IMR-90 (cell line): ENCODE results near the gene UGT1A7. TPM values are rescaled to one million over a fixed set of nuclear protein-coding genes. Genes with fewer than 3 reads are reported as not detected.

ENCODE experiments used
- ATAC-seq: fragments of 200-7000 bp; cut with Tn5 transposase; 2 replicates; pipeline ENCODE4 v1.9.1; 2020; ENCODE audit warnings: low read depth, mild to moderate bottlenecking, moderate library complexity
- BruUV-seq: library from RNA; stranded (reverse); fragments of 400-500 nt; replicated peaks from 2 replicates; lab custom pipeline; 2021; lab: Mats Ljungman, UMichigan
- CTCF ChIA-PET: fragments of 300-600 bp; formaldehyde crosslinking; extraction: SDS; loops from one replicate; lab custom pipeline; 2021; ENCODE audit warnings: antibody characterized with exemption; lab: Yijun Ruan, JAX
- POLR2A ChIA-PET: fragments of 300-600 bp; sonication (Branson Sonifier 250); formaldehyde crosslinking; loops from one replicate; lab custom pipeline; 2022; ENCODE audit warnings: antibody characterized with exemption; ENCODE audit not compliant: unreplicated experiment; lab: Charles Lee
- DNase-seq: peaks from one replicate; pipeline ENCODE4 v3.0.0; 2013
- H2AFZ ChIP-seq: replicated peaks from 2 replicates; pipeline ENCODE3; 2013; ENCODE audit warnings: low read length, mild to moderate bottlenecking; ENCODE audit not compliant: poor library complexity
- H2AK5ac ChIP-seq: 2 replicates; pipeline ENCODE4 v1.6.1; 2013; ENCODE audit warnings: low read depth, low read length, inconsistent platforms
- H2AK9ac ChIP-seq: replicated peaks from 2 replicates; pipeline ENCODE3; 2013; ENCODE audit warnings: mild to moderate bottlenecking, low read depth, low read length, moderate library complexity; ENCODE audit not compliant: poor library complexity
- H2BK120ac ChIP-seq: 2 replicates; pipeline ENCODE4 v1.6.1; 2013; ENCODE audit warnings: low read depth, low read length, inconsistent platforms
- H2BK15ac ChIP-seq: 3 replicates; pipeline ENCODE4 v1.6.1; 2013; ENCODE audit warnings: low read depth, low read length, inconsistent platforms
- H2BK20ac ChIP-seq: 2 replicates; pipeline ENCODE4 v1.6.1; 2013; ENCODE audit warnings: low read depth, mild to moderate bottlenecking, inconsistent platforms, low read length, moderate library complexity
- H2BK5ac ChIP-seq: 2 replicates; pipeline ENCODE4 v1.6.1; 2013; ENCODE audit warnings: mild to moderate bottlenecking, low read depth, low read length, inconsistent platforms; ENCODE audit not compliant: poor library complexity, severe bottlenecking
- H3K14ac ChIP-seq: replicated peaks from 2 replicates; pipeline ENCODE4 v1.6.1; 2013; ENCODE audit warnings: low read depth, low read length, inconsistent platforms
- H3K18ac ChIP-seq: 2 replicates; pipeline ENCODE4 v1.6.1; 2013; ENCODE audit warnings: low read depth, low read length, control low read depth
- H3K23ac ChIP-seq: 2 replicates; pipeline ENCODE4 v1.6.1; 2013; ENCODE audit warnings: low read depth, low read length, inconsistent platforms
- H3K27ac ChIP-seq: 2 replicates; pipeline ENCODE4 v1.5.1; 2013; ENCODE audit warnings: mild to moderate bottlenecking, control low read depth, low read length; ENCODE audit not compliant: insufficient read depth
- H3K27me3 ChIP-seq: 2 replicates; pipeline ENCODE4 v1.6.1; 2013; ENCODE audit warnings: low read length; ENCODE audit not compliant: control insufficient read depth, insufficient read depth
- H3K36me3 ChIP-seq: 2 replicates; pipeline ENCODE4 v1.6.1; 2013; ENCODE audit warnings: low read length, mixed read lengths; ENCODE audit not compliant: control insufficient read depth, insufficient read depth
- H3K4ac ChIP-seq: 2 replicates; pipeline ENCODE4 v1.6.1; 2013; ENCODE audit warnings: low read depth, low read length, inconsistent platforms
- H3K4me1 ChIP-seq: 2 replicates; pipeline ENCODE4 v1.6.1; 2013; ENCODE audit warnings: low read length, mixed read lengths; ENCODE audit not compliant: control insufficient read depth, insufficient read depth
- H3K4me2 ChIP-seq: 2 replicates; pipeline ENCODE4 v1.6.1; 2013; ENCODE audit warnings: low read depth, mild to moderate bottlenecking, control low read depth, low read length, moderate library complexity
- H3K4me3 ChIP-seq: 2 replicates; pipeline ENCODE4 v1.5.1; 2013; ENCODE audit warnings: low read depth, mild to moderate bottlenecking, control low read depth, low read length, moderate library complexity; ENCODE audit not compliant: insufficient read depth
- H3K56ac ChIP-seq: 2 replicates; pipeline ENCODE4 v1.6.1; 2013; ENCODE audit warnings: low read length, inconsistent platforms; ENCODE audit not compliant: insufficient read depth; ENCODE audit errors: extremely low read depth
- H3K79me1 ChIP-seq, 2 experiments: 2 replicates each; pipeline ENCODE4 v1.6.1; 2013; ENCODE audit warnings: low read length in 2 of 2, inconsistent platforms in 1 of 2, low read depth in 1 of 2
- H3K9ac ChIP-seq: 2 replicates; pipeline ENCODE4 v1.6.1; 2013; ENCODE audit warnings: low read depth, low read length, control low read depth
- H3K9me1 ChIP-seq: 2 replicates; pipeline ENCODE4 v1.6.1; 2013; ENCODE audit warnings: low read length, inconsistent platforms; ENCODE audit not compliant: insufficient read depth
- H3K9me3 ChIP-seq: 2 replicates; pipeline ENCODE4 v1.6.1; 2013; ENCODE audit warnings: low read length; ENCODE audit not compliant: control insufficient read depth, insufficient read depth
- H4K20me1 ChIP-seq: 2 replicates; pipeline ENCODE4 v1.6.1; 2013; ENCODE audit warnings: low read length, inconsistent platforms; ENCODE audit not compliant: insufficient read depth
- H4K5ac ChIP-seq: 2 replicates; pipeline ENCODE4 v1.6.1; 2013; ENCODE audit warnings: mild to moderate bottlenecking, low read depth, low read length, control low read depth
- H4K8ac ChIP-seq, 2 experiments: 2 replicates each; pipeline ENCODE4 v1.6.1; 2013; ENCODE audit warnings: low read depth in 2 of 2, low read length in 2 of 2, control low read depth in 1 of 2, inconsistent platforms in 1 of 2
- H4K91ac ChIP-seq: 2 replicates; pipeline ENCODE4 v1.6.1; 2013; ENCODE audit warnings: low read depth, low read length, inconsistent platforms; ENCODE audit not compliant: insufficient read depth
- CTCF ChIP-seq: conservative IDR thresholded peaks from 2 replicates; pipeline ENCODE4 v1.5.1; 2012; ENCODE audit warnings: mild to moderate bottlenecking, low read depth, low read length, improper control_type of control experiment
- ELK1 ChIP-seq: fragments of 150-350 bp; IDR thresholded peaks from 2 replicates; pipeline ENCODE4 v1.6.1; 2016; ENCODE audit warnings: low read depth, mild to moderate bottlenecking, low read length, moderate library complexity, borderline replicate concordance
- MAZ ChIP-seq: IDR thresholded peaks from 2 replicates; pipeline ENCODE4 v1.6.1; 2012; ENCODE audit warnings: low read depth, mild to moderate bottlenecking, low read length, improper control_type of control experiment, moderate library complexity, borderline replicate concordance
- RAD21 ChIP-seq: IDR thresholded peaks from 2 replicates; pipeline ENCODE4 v1.6.1; 2012; ENCODE audit warnings: low read length, improper control_type of control experiment
- SMC3 ChIP-seq: fragments of 150-350 bp; IDR thresholded peaks from 2 replicates; pipeline ENCODE4 v1.6.1; 2016; ENCODE audit warnings: low read depth, mild to moderate bottlenecking, antibody characterized with exemption, low read length, moderate library complexity
- USF2 ChIP-seq: fragments of 150-350 bp; IDR thresholded peaks from 2 replicates; pipeline ENCODE4 v1.6.1; 2017; ENCODE audit warnings: mild to moderate bottlenecking, antibody characterized with exemption, low read length, low read depth
- WGBS, 2 experiments: methylation state at CpG; one replicate each; pipeline versions ENCODE4 v1.1.5 to v1.1.7; 2013; ENCODE audit warnings: missing lambda C conversion rate in 2 of 2; ENCODE audit not compliant: insufficient read length in 1 of 2; ENCODE audit errors: extremely low coverage in 2 of 2; 5-methylcytosine and 5-hydroxymethylcytosine counted together
- dilution Hi-C: fragments of 300-500 bp; cut with HindIII; formaldehyde crosslinking; loops from one replicate; pipeline ENCODE4 v1.14.3; 2018; ENCODE audit warnings: low sequenced_read_pairs; ENCODE audit not compliant: unreplicated experiment
- in situ Hi-C: fragments of 300-500 bp; cut with MboI; formaldehyde crosslinking; loops from 3 replicates; pipeline ENCODE4 v1.14.3; 2019; ENCODE audit warnings: low sequenced_read_pairs, inconsistent platforms, mixed read lengths
- intact Hi-C: fragments of 100-400 bp; cut with micrococcal nuclease; formaldehyde crosslinking; loops from 2 replicates; pipeline ENCODE4 v1.10.0; 2022
- polyA plus RNA-seq, 3 experiments: library from polyadenylated mRNA; depleted of rRNA; stranded (reverse); fragments of >200 nt; gene quantifications; 2 replicates each; pipeline ENCODE4 v1.2.3, GENCODE V29; 2012; ENCODE audit warnings: low replicate concordance in 1 of 3
- total RNA-seq: library from RNA; depleted of rRNA; stranded (reverse); fragments of >200 nt; gene quantifications from 2 replicates; pipeline ENCODE4 v1.2.3, GENCODE V29; 2012

Gene UGT1A7
- total and polyA plus RNA-seq, 2 of the 4 experiments (the other 2 are of a cell fraction) = not detected

GRCh38 chr2:233684640-233685039 lies 2.9 kb downstream of the UGT1A7 start:
- TF ChIP-seq MAZ (no peak), USF2 (no peak), ELK1 (no peak), SMC3 (no peak), RAD21 (no peak), CTCF (no peak)
- no peak overlapping the region for H2BK5ac ChIP-seq
- no CpG with 5 or more reads among the region's 1 CpG for WGBS, 2 experiments
- H3K4me1 ChIP-seq = no peaks in the 10 kb centered on the region
- POLR2A ChIA-PET = no interaction called here
- H3K4me3 ChIP-seq = no peak overlapping the region
- dilution Hi-C loops = no loop called here
- H3K56ac ChIP-seq = no peak overlapping the region
- no peak overlapping the region for H3K23ac ChIP-seq
- no peak overlapping the region for H2BK20ac ChIP-seq
- no peaks in the 10 kb centered on the region for H3K9me1 ChIP-seq
- H2AFZ ChIP-seq = no peak overlapping the region
- no peaks in the 10 kb centered on the region for H3K36me3 ChIP-seq
- no peak overlapping the region for H2BK15ac ChIP-seq
- H4K20me1 ChIP-seq = no peaks in the 10 kb centered on the region
- no peaks in the 10 kb centered on the region for H3K79me1 ChIP-seq
- no peak overlapping the region for H3K18ac ChIP-seq
- H3K27ac ChIP-seq = no peak overlapping the region
- no peak for ATAC-seq
- intact Hi-C loops = no loop called here
- H3K27me3 ChIP-seq = peaks cover 2% of the 10 kb centered on the region
- CTCF ChIA-PET = no interaction called here
- no peaks in the 10 kb centered on the region for H3K9me3 ChIP-seq
- H4K91ac ChIP-seq = no peak overlapping the region
- DNase-seq = no peak
- no peak overlapping the region for H4K5ac ChIP-seq
- H3K4me2 ChIP-seq = no peak overlapping the region
- H3K9ac ChIP-seq = no peak overlapping the region
- H4K8ac ChIP-seq = no peak overlapping the region
- no peak overlapping the region for H3K4ac ChIP-seq
- no peak overlapping the region for H2AK9ac ChIP-seq
- no peak overlapping the region for H2AK5ac ChIP-seq
- in situ Hi-C loops = no loop called here
- H3K14ac ChIP-seq = no peak overlapping the region
- BruUV-seq = no TSS peak
- no peak overlapping the region for H2BK120ac ChIP-seq
